ENCODE results near the gene UNG.
"Not testable (repeated sequence)": the region's sequence is repeated elsewhere in the genome, so short reads cannot be mapped to it uniquely, and the experiment has no call there.

- TF ChIP-seq MAFK (IDR thresholded peaks at IDR 0.05; ENCODE audit: partially characterized antibody); POLR2A (IDR thresholded peaks at IDR 0.05; ENCODE audit: low read length); FOSB (CRISPR knock-in tag; IDR thresholded peaks at IDR 0.05); REST (IDR thresholded peaks at IDR 0.05); CEBPB (IDR thresholded peaks at IDR 0.05); SMC3 (IDR thresholded peaks at IDR 0.05); SREBF2 (IDR thresholded peaks at IDR 0.05); CTCF (IDR thresholded peaks at IDR 0.05); USF2 (IDR thresholded peaks at IDR 0.05): not testable (repeated sequence)
Measured at GRCh38 chr12:109147126-109147525, 49.7 kb downstream of the UNG start.

All from A549 (cell line).